Fibroblast of the aortic adventitia (primary cell): ENCODE measurements around the gene PSMD11. TPM values are rescaled to one million over a fixed set of nuclear protein-coding genes. Genes with fewer than 3 reads are reported as not detected.

Experiments used
- DNase-seq: peaks from one replicate; pipeline ENCODE4 v3.0.0-alpha.2; 2010; ENCODE audit warnings: low read depth
- H3K4me3 ChIP-seq: 2 replicates; pipeline ENCODE4 v1.5.1; 2011; ENCODE audit warnings: low read depth, mild to moderate bottlenecking, control low read depth, low read length, moderate library complexity
- total RNA-seq: library from RNA; depleted of rRNA; stranded (reverse); fragments of >200 nt; gene quantifications from 2 replicates; pipeline ENCODE4 v1.2.3, GENCODE V29; 2012; ENCODE audit warnings: low replicate concordance
- TF ChIP-seq, protein P1 (sequence below): IDR thresholded peaks from 2 replicates; pipeline ENCODE4 v1.5.1; 2011; ENCODE audit warnings: mild to moderate bottlenecking, low read length, control low read depth, inconsistent platforms; ENCODE audit not compliant: insufficient read depth

The PSMD11 gene
- total RNA-seq, 1 donor, result 78.2 TPM

DNA sequence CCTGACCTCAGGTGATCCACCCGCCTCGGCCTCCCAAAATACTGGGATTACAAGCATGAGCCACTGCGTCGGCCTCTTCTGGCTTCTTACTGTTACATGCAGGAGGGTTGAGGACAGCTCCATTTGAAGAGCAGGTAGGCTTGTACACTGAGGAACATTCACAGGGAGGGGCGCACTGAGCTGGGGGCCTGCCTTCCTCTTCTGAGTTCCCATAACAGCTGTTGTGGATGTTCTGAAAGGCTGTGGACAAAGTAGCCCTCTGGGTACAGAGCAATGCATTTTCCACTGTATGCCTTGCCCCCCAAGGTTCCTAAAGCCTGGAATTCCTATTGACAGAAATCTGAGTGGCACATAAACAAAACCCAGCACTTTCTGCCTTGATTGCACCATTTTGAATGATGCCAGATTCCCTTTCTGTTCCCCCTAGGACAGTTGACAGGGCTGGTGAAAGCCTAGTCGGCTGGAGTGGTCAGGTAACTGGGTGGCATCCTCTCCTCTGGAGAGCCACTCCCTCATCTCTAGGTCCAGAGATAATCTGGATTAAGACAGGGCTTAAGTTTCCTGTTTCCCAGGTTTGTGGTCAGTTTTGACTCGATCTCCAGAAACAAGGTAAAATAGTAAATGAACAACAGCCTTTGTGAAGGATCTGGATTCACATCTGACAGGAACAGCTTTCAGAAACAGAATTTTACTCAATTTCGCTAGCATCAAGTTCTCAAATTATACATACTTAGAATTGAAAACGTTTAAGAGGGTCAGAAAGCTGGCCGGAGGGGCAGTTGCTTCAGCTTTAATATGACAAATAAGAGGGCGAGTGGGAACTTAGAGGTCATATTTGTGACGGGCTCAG lies 41.2 kb downstream of the PSMD11 start:
- DNase-seq, result no peak
- TF ChIP-seq, protein P1, sequence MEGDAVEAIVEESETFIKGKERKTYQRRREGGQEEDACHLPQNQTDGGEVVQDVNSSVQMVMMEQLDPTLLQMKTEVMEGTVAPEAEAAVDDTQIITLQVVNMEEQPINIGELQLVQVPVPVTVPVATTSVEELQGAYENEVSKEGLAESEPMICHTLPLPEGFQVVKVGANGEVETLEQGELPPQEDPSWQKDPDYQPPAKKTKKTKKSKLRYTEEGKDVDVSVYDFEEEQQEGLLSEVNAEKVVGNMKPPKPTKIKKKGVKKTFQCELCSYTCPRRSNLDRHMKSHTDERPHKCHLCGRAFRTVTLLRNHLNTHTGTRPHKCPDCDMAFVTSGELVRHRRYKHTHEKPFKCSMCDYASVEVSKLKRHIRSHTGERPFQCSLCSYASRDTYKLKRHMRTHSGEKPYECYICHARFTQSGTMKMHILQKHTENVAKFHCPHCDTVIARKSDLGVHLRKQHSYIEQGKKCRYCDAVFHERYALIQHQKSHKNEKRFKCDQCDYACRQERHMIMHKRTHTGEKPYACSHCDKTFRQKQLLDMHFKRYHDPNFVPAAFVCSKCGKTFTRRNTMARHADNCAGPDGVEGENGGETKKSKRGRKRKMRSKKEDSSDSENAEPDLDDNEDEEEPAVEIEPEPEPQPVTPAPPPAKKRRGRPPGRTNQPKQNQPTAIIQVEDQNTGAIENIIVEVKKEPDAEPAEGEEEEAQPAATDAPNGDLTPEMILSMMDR, result no peak
- no peak overlapping the region for H3K4me3 ChIP-seq

DNA sequence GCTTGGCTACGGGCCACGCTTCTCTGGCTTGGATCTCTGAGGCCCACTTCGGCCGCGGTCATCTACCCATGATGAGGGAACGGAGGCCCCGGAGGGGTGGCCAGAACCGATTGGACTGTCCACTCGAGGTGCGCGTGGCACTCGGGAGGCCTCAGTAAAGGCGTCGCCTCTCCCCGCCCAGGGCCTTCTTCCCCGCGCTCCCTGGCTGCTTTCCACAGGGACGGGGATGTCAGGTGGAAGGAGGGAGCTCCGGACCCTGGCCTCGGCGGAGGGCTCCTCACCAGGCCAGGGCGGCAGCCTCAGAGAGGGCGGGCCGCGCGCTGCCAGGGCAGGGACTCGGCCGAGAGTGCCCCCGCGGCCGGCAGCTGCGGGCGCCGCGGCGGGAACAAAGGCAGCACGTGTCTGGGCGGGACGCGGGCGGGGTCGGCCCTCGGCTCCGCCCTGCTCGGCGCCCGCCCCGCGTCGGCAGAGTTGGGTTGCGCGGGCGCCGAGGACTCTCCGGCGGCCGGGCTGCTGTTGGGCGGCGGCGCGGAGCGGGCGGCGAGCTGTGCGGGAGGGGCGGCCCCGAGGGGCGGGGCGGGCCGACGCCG lies 41.9 kb downstream of the PSMD11 start:
- peak; percentile 42 for DNase-seq
- H3K4me3 ChIP-seq, result peak overlapping the region; percentile 67
- TF ChIP-seq, protein P1, result no peak

DNA sequence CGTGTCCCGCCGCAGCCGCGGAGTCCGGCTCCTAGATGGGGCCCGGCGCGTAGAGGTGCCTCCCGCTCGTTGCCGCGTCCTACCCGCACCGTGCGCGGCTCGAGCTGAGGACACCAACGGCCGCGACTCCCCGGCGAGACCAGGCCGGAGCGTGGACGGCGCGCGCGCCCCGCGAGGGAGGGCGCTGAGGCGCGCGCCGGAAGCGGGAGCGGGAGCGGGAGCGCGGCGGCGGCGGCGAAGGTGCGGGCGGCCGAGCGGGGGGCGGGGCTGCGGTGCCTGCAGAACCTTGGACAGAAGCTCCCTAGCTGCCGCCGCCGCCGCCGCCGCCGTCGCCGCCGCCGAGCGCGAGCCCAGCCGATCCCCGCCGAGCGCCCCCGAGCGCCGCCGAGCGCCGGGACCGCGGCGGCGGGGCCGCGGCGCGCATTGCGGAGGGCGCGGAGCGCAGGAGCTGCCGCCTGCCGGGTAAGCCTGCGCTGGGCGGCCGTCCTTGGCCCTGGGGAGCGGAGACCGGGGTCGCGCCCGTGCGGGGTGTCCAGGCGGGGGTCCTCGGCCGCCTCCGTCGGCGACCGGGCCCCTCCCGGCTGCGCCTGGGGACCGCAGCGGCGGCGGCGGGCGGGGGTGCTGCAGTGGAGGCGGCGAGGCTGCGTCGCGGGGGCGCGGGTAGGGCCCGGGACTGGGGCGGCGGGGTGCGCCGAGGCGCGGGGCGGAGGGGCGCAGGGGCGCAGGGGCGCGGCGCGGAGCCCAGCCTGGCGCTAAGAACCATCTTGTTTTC lies 42.6 kb downstream of the PSMD11 start, which contains the start of gene CDK5R1:
CDK5R1 (plus strand) TSS at position 293 of the 772 bp plus-strand sequence. CDS start 628 bp downstream, outside the sequence.
- H3K4me3 ChIP-seq, result peak within 1 kb of the TSS; percentile 67
- TF ChIP-seq, protein P1, result no peak
- DNase-seq, result peak; percentile 12

DNA sequence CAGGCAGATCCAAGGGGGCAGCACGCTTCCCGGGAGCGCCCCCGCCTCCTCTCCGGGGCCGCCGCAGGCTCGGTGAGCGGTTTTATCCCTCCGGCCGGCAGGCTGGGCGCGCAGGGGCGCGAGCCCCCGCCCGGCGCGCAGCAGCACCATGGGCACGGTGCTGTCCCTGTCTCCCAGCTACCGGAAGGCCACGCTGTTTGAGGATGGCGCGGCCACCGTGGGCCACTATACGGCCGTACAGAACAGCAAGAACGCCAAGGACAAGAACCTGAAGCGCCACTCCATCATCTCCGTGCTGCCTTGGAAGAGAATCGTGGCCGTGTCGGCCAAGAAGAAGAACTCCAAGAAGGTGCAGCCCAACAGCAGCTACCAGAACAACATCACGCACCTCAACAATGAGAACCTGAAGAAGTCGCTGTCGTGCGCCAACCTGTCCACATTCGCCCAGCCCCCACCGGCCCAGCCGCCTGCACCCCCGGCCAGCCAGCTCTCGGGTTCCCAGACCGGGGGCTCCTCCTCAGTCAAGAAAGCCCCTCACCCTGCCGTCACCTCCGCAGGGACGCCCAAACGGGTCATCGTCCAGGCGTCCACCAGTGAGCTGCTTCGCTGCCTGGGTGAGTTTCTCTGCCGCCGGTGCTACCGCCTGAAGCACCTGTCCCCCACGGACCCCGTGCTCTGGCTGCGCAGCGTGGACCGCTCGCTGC lies 43.3 kb downstream of the PSMD11 start:
- H3K4me3 ChIP-seq, result peak overlapping the region; percentile 67
- no peak for DNase-seq
- TF ChIP-seq, protein P1, result no peak

DNA sequence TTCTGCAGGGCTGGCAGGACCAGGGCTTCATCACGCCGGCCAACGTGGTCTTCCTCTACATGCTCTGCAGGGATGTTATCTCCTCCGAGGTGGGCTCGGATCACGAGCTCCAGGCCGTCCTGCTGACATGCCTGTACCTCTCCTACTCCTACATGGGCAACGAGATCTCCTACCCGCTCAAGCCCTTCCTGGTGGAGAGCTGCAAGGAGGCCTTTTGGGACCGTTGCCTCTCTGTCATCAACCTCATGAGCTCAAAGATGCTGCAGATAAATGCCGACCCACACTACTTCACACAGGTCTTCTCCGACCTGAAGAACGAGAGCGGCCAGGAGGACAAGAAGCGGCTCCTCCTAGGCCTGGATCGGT lies 43.9 kb downstream of the PSMD11 start:
- H3K4me3 ChIP-seq, result no peak overlapping the region
- TF ChIP-seq, protein P1, result no peak
- no peak for DNase-seq

DNA sequence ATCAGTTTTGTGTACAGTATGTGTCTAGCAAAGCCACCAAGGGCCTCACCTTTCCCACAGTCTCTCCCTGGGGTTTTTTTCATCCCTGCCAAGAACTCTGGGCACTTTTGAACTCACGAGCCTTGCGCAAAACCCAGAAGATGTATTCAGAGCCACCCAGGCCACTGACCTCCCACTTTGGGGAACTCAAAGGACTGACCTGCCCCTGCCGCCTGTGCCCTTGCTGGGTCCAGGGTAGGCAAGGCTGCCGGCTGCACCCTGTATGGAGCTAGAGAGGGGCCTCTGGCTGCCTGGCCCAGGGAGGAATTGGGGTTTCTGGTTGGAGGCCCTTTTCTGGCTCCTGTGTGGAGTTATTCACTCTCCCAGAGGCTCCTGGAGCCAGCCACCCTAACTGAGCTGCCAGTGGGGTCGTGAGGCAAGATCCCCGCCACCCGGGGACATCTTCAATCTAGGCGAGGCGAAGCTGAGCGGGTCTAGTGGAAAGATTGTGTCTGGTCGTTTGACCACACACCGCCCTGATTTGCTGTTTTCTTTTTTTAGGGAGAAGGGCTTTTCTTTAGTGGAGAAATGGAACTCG lies 44.4 kb downstream of the PSMD11 start:
- no peak for DNase-seq
- no peak overlapping the region for H3K4me3 ChIP-seq

More for the DNA sequence above, 44.4 kb downstream of the PSMD11 start:
- TF ChIP-seq, protein P1, result no peak
